NCI-H1105 treated with DMSO at 0.1 percent for 48 hours (cell line): ENCODE results near the gene TRIM52.
"Not testable (repeated sequence)": the region's sequence is repeated elsewhere in the genome, so short reads cannot be mapped to it uniquely, and the experiment has no call there.

Source experiments
- DNase-seq: peaks from one replicate; lab custom pipeline; 2025; lab: John Stamatoyannopoulos, UW

Gene TRIM52

DNA sequence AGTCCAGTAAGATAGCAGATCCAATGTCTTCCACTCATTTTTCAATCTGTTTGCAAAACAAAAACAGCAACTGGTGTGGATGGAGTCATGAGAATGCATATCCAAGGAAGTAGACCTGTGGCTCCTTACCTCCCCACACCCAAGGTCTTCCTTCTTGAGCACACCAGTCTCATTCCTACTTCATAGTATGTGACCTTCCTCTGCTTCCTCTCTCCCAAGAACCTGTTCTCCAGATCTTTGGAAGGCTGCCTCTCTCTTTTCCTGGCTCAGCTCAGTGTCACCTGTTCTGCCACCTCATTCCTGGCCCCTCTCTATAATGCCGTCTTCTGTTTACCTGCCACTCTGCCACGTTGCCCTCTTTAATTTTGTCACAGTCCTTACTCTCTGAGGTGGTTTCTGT, 48.0 kb downstream of the TRIM52 start:
- no peak for DNase-seq

- DNase-seq = no peak
Measured at GRCh38 chr5:181212080-181212479, 48.9 kb downstream of the TRIM52 start.

- DNase-seq = no peak
Measured at GRCh38 chr5:181211208-181211607, 49.7 kb downstream of the TRIM52 start.

GRCh38 chr5:181210698-181211097, 50.2 kb downstream of the TRIM52 start:
- DNase-seq = not testable (repeated sequence)

- DNase-seq = not testable (repeated sequence)
Measured at GRCh38 chr5:181210148-181210547, 50.8 kb downstream of the TRIM52 start.

GRCh38 chr5:181209006-181209405, 51.9 kb downstream of the TRIM52 start:
- not testable (repeated sequence) for DNase-seq

GRCh38 chr5:181207960-181208253, 53.0 kb downstream of the TRIM52 start:
- no peak for DNase-seq

- no peak for DNase-seq
Measured at GRCh38 chr5:181207214-181207959, 53.6 kb downstream of the TRIM52 start.

DNA sequence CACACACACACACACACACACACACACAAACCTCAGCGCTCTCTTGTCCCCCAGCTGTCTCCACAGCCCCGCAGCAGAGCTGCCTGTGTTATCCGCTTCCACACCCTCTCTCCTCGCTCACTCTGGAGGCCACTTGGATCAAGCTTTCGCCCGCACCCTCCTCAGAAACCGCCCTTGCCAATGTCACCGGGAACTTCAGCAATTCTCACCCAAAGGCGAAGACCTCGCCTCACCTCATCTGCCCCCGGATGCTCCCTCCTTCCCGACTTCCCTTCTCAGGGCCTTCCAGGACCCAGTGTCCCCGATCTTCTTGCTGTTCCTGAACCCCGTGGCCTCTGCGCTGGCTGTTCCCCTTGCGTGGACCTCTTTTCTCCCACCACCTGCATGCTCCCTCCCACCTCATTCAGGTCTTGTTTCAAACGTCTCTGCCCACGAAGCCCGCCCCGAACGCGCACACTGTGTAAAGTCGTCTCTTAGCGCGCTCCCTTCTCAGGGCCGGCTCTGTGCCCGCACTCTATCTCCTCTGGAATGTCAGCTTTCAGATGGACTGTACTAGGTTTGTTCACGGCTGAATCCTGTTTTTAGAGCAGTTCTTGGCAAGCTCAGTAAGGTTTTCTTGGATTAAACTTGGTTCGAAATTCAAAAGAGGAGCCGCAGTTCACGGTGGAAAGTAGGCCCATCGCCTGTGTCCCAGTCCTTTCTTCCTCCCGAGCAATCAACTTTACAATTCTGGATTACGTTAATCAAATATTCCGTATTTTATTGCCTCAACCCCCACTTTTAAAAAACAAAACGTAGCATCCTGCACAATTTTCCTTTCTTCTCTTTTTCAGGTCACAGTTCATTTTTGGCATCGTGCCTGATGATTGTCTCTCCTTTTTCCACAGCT, 54.9 kb downstream of the TRIM52 start:
- no peak for DNase-seq
